ENCODE measurements around the gene RAB28.

Gene RAB28

GRCh38 chr4:13509442-13509841 is 25.3 kb upstream of the RAB28 start:
- no peak for DNase-seq (ENCODE audit: low read depth)

- no peak for DNase-seq (ENCODE audit: low read depth)
Observed at GRCh38 chr4:13504374-13504773, 20.2 kb upstream of the RAB28 start.

- no peak for DNase-seq (ENCODE audit: low read depth)
Observed at GRCh38 chr4:13498469-13498868, 14.3 kb upstream of the RAB28 start.

- DNase-seq (ENCODE audit: low read depth): no peak
Observed at GRCh38 chr4:13496605-13497004, 12.5 kb upstream of the RAB28 start.

- no peak for DNase-seq (ENCODE audit: low read depth)
Observed at GRCh38 chr4:13495753-13496152, 11.6 kb upstream of the RAB28 start.

GRCh38 chr4:13493793-13494192 is 9.7 kb upstream of the RAB28 start:
- DNase-seq (ENCODE audit: low read depth): no peak

- DNase-seq (ENCODE audit: low read depth): no peak
Observed at GRCh38 chr4:13492747-13493146, 8.6 kb upstream of the RAB28 start.

- DNase-seq (ENCODE audit: low read depth): no peak
Observed at GRCh38 chr4:13484749-13485221, 645 bp upstream of the RAB28 start.

GRCh38 chr4:13483768-13484121 is 395 bp downstream of the RAB28 start:
- DNase-seq (ENCODE audit: low read depth): no peak

- no peak for DNase-seq (ENCODE audit: low read depth)
Observed at GRCh38 chr4:13483136-13483767, 888 bp downstream of the RAB28 start.

GRCh38 chr4:13481569-13481968 is 2.6 kb downstream of the RAB28 start:
- no peak for DNase-seq (ENCODE audit: low read depth)

- DNase-seq (ENCODE audit: low read depth): no peak
Observed at GRCh38 chr4:13478707-13479106, 5.4 kb downstream of the RAB28 start.

GRCh38 chr4:13478131-13478530 is 6.0 kb downstream of the RAB28 start:
- DNase-seq (ENCODE audit: low read depth): no peak

GRCh38 chr4:13476915-13477314 is 7.2 kb downstream of the RAB28 start:
- DNase-seq (ENCODE audit: low read depth): no peak

- DNase-seq (ENCODE audit: low read depth): no peak
Observed at GRCh38 chr4:13476152-13476551, 8.0 kb downstream of the RAB28 start.

GRCh38 chr4:13471400-13471799 is 12.7 kb downstream of the RAB28 start:
- no peak for DNase-seq (ENCODE audit: low read depth)

GRCh38 chr4:13470379-13470778 is 13.8 kb downstream of the RAB28 start:
- DNase-seq (ENCODE audit: low read depth): no peak

- no peak for DNase-seq (ENCODE audit: low read depth)
Observed at GRCh38 chr4:13464973-13465372, 19.2 kb downstream of the RAB28 start.

- DNase-seq (ENCODE audit: low read depth): no peak
Observed at GRCh38 chr4:13464543-13464942, 19.6 kb downstream of the RAB28 start.

- no peak for DNase-seq (ENCODE audit: low read depth)
Observed at GRCh38 chr4:13461191-13461905, 22.8 kb downstream of the RAB28 start.

GRCh38 chr4:13455411-13455810 is 28.7 kb downstream of the RAB28 start:
- no peak for DNase-seq (ENCODE audit: low read depth)

GRCh38 chr4:13454786-13455185 is 29.4 kb downstream of the RAB28 start:
- DNase-seq (ENCODE audit: low read depth): no peak

- DNase-seq (ENCODE audit: low read depth): no peak
Observed at GRCh38 chr4:13452927-13453579, 31.1 kb downstream of the RAB28 start.
